ENCODE results near the gene SMARCC2.

The SMARCC2 gene

GRCh38 chr12:56114084-56114483 is 75.2 kb downstream of the SMARCC2 start:
- H3K27me3 ChIP-seq (ENCODE audit: control insufficient read depth, insufficient read depth, low read length) = no peaks in the 10 kb centered on the region
- H3K9me3 ChIP-seq (replicated peaks; ENCODE audit: low read length) = no peaks in the 10 kb centered on the region
- H3K4me2 ChIP-seq (ENCODE audit: low read length) = no peak overlapping the region
- H3K4me3 ChIP-seq (ENCODE audit: low read length) = no peak overlapping the region
- no peak overlapping the region for H3K9ac ChIP-seq (ENCODE audit: low read depth, low read length)
- H3K36me3 ChIP-seq (ENCODE audit: insufficient read depth, low read length) = peaks cover 40% of the 10 kb centered on the region
- H3K4me1 ChIP-seq (ENCODE audit: control insufficient read depth, insufficient read depth, low read length) = peaks cover 12% of the 10 kb centered on the region

All from skeletal muscle satellite cell (primary cell).